GM23338 (cell line): ENCODE results near the gene TMEM51. TPM values are rescaled to one million over a fixed set of nuclear protein-coding genes. Genes with fewer than 3 reads are reported as not detected.
A peak's percentile ranks its signal among the peaks of the same experiment; 100 is the strongest.

Experiments
- ATAC-seq: fragments of 200-7000 bp; cut with Tn5 transposase; 3 replicates; pipeline ENCODE4 v1.9.1; 2020
- DNase-seq: peaks from one replicate; pipeline ENCODE4 v3.0.0-alpha.2; 2015; ENCODE audit warnings: low spot score
- H2AFZ ChIP-seq: fragments of 200-600 bp; sonication (generic); 2 replicates; pipeline ENCODE4 v1.8.0; 2016; ENCODE audit warnings: antibody characterized with exemption, mild to moderate bottlenecking, moderate library complexity
- H3F3A ChIP-seq: fragments of 200-600 bp; sonication (generic); replicated peaks from 2 replicates; pipeline ENCODE4 v1.8.0; 2017; ENCODE audit warnings: antibody characterized with exemption, mixed run types, low read depth
- H3K27ac ChIP-seq: fragments of 200-600 bp; sonication (generic); 2 replicates; pipeline ENCODE4 v1.6.1; 2016; ENCODE audit warnings: low read depth
- H3K27me3 ChIP-seq: fragments of 200-600 bp; sonication (generic); 2 replicates; pipeline ENCODE4 v1.8.0; 2016; ENCODE audit warnings: mild to moderate bottlenecking, mixed run types, moderate library complexity; ENCODE audit not compliant: insufficient read depth
- H3K36me3 ChIP-seq: fragments of 200-600 bp; sonication (generic); 2 replicates; pipeline ENCODE4 v1.8.0; 2016; ENCODE audit warnings: mild to moderate bottlenecking; ENCODE audit not compliant: insufficient read depth
- H3K4me1 ChIP-seq: fragments of 200-600 bp; sonication (generic); 2 replicates; pipeline ENCODE4 v1.8.0; 2016; ENCODE audit warnings: mild to moderate bottlenecking, moderate library complexity; ENCODE audit not compliant: insufficient read depth
- H3K4me2 ChIP-seq: fragments of 200-600 bp; sonication (generic); 2 replicates; pipeline ENCODE4 v1.7.1; 2017; ENCODE audit warnings: mixed run types
- H3K4me3 ChIP-seq: fragments of 200-600 bp; sonication (generic); 2 replicates; pipeline ENCODE4 v1.6.1; 2016; ENCODE audit warnings: mixed run types
- H3K79me2 ChIP-seq: fragments of 200-600 bp; sonication (generic); replicated peaks from 2 replicates; pipeline ENCODE4 v1.8.0; 2017; ENCODE audit warnings: mild to moderate bottlenecking; ENCODE audit not compliant: insufficient read depth
- H3K9me2 ChIP-seq: fragments of 200-600 bp; sonication (generic); 2 replicates; pipeline ENCODE4 v1.8.0; 2017; ENCODE audit not compliant: insufficient read depth
- H4K20me1 ChIP-seq: fragments of 200-600 bp; sonication (generic); replicated peaks from 2 replicates; pipeline ENCODE4 v1.8.0; 2017; ENCODE audit warnings: mild to moderate bottlenecking; ENCODE audit not compliant: insufficient read depth
- H3K27ac Mint-ChIP-seq: 2 replicates; pipeline ENCODE4 v1.8.0; 2020; ENCODE audit warnings: inconsistent platforms, mild to moderate bottlenecking, moderate library complexity, mixed read lengths
- H3K27me3 Mint-ChIP-seq: 3 replicates; pipeline ENCODE4 v1.8.0; 2022; ENCODE audit warnings: low read depth, mild to moderate bottlenecking, moderate library complexity, mixed read lengths, inconsistent platforms; ENCODE audit not compliant: insufficient read depth, poor library complexity
- H3K36me3 Mint-ChIP-seq: 3 replicates; pipeline ENCODE4 v1.8.0; 2021; ENCODE audit warnings: low read depth, mild to moderate bottlenecking, inconsistent platforms, moderate library complexity, mixed read lengths
- H3K4me1 Mint-ChIP-seq: 3 replicates; pipeline ENCODE4 v1.8.0; 2020; ENCODE audit warnings: mild to moderate bottlenecking, inconsistent platforms, mixed read lengths
- H3K4me3 Mint-ChIP-seq: 3 replicates; pipeline ENCODE4 v1.8.0; 2021; ENCODE audit warnings: moderate library complexity, mild to moderate bottlenecking, inconsistent platforms, mixed read lengths
- H3K9me3 Mint-ChIP-seq: 3 replicates; pipeline ENCODE4 v1.8.0; 2020; ENCODE audit warnings: moderate library complexity, mild to moderate bottlenecking, inconsistent platforms, mixed read lengths
- EZH2 ChIP-seq: fragments of 200-600 bp; sonication (generic); IDR thresholded peaks from one replicate; pipeline ENCODE4 v1.8.0; 2017; ENCODE audit warnings: antibody characterized with exemption, mild to moderate bottlenecking, low read depth; ENCODE audit not compliant: unreplicated experiment
- EZH2phosphoT487 ChIP-seq: fragments of 200-600 bp; sonication (generic); IDR thresholded peaks from one replicate; pipeline ENCODE4 v1.8.1; 2018; ENCODE audit warnings: antibody characterized with exemption; ENCODE audit not compliant: unreplicated experiment
- POLR2AphosphoS5 ChIP-seq: IDR thresholded peaks from 2 replicates; pipeline ENCODE4 v1.6.1; 2016; ENCODE audit warnings: antibody characterized with exemption, low read depth
- ZNF114 ChIP-seq: fragments of 250-450 bp; sonication (Bioruptor Pico); IDR thresholded peaks from 2 replicates; pipeline ENCODE4 v1.5.0; 2020; ENCODE audit warnings: mild to moderate bottlenecking, moderate library complexity
- polyA plus RNA-seq: library from polyadenylated mRNA; unstranded; fragments of >200 nt; fragmentation: Nextera tagmentation; extraction: Ambion mirVana; gene quantifications from 2 replicates; pipeline ENCODE4 v1.2.1, GENCODE V29; 2016
- total RNA-seq: library from RNA; depleted of rRNA; stranded (reverse); fragments of >200 nt; shearing (Covaris generic); gene quantifications from 2 replicates; pipeline ENCODE4 v1.2.3, GENCODE V29; 2014
- TF ChIP-seq, protein P1 (sequence below): IDR thresholded peaks from 2 replicates; pipeline ENCODE4 v1.6.1; 2016; ENCODE audit warnings: antibody characterized with exemption
- TF ChIP-seq, protein P2 (sequence below): IDR thresholded peaks from one replicate; pipeline ENCODE4 v1.6.1; 2018; ENCODE audit warnings: antibody characterized with exemption; ENCODE audit not compliant: unreplicated experiment

The TMEM51 gene
- total and polyA plus RNA-seq, 2 experiments from 2014 or later: 4.0 to 5.2 TPM

DNA sequence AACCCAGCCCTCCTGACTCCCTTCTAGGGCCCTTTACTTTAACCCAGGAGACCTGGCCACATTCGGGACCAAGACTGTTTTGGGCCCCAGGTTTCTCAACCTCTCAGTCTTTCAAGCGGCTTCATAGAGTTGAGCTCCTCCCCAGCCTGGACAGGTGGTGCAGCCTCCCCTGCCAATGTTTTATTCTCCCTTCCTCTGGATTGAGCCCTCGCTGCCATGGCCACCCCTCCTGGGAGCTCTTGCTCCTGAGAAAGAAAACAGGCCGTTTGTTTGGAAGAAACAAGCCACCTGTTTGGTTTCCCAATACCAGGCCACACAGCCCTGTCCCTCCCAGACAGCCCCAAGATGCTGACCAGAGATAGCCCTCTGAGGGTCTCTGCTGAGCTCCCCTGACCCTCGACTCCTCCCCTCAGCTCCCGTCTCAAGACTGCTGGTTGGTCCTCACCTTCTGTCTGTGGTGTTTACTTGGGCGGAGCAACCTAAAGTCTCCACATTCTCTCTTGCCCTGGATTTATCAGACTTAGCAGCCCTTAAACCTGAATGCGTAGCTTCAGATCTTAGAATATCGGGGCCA is 3.3 kb downstream of the TMEM51 start (continued):
- TF ChIP-seq ZNF114 (CRISPR knock-in tag) (no peak), POLR2AphosphoS5 (no peak), EZH2phosphoT487 (no peak), EZH2 (no peak)
- TF ChIP-seq, protein P1, sequence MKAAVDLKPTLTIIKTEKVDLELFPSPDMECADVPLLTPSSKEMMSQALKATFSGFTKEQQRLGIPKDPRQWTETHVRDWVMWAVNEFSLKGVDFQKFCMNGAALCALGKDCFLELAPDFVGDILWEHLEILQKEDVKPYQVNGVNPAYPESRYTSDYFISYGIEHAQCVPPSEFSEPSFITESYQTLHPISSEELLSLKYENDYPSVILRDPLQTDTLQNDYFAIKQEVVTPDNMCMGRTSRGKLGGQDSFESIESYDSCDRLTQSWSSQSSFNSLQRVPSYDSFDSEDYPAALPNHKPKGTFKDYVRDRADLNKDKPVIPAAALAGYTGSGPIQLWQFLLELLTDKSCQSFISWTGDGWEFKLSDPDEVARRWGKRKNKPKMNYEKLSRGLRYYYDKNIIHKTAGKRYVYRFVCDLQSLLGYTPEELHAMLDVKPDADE: no peak
- TF ChIP-seq, protein P2, sequence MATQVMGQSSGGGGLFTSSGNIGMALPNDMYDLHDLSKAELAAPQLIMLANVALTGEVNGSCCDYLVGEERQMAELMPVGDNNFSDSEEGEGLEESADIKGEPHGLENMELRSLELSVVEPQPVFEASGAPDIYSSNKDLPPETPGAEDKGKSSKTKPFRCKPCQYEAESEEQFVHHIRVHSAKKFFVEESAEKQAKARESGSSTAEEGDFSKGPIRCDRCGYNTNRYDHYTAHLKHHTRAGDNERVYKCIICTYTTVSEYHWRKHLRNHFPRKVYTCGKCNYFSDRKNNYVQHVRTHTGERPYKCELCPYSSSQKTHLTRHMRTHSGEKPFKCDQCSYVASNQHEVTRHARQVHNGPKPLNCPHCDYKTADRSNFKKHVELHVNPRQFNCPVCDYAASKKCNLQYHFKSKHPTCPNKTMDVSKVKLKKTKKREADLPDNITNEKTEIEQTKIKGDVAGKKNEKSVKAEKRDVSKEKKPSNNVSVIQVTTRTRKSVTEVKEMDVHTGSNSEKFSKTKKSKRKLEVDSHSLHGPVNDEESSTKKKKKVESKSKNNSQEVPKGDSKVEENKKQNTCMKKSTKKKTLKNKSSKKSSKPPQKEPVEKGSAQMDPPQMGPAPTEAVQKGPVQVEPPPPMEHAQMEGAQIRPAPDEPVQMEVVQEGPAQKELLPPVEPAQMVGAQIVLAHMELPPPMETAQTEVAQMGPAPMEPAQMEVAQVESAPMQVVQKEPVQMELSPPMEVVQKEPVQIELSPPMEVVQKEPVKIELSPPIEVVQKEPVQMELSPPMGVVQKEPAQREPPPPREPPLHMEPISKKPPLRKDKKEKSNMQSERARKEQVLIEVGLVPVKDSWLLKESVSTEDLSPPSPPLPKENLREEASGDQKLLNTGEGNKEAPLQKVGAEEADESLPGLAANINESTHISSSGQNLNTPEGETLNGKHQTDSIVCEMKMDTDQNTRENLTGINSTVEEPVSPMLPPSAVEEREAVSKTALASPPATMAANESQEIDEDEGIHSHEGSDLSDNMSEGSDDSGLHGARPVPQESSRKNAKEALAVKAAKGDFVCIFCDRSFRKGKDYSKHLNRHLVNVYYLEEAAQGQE: no peak

DNA sequence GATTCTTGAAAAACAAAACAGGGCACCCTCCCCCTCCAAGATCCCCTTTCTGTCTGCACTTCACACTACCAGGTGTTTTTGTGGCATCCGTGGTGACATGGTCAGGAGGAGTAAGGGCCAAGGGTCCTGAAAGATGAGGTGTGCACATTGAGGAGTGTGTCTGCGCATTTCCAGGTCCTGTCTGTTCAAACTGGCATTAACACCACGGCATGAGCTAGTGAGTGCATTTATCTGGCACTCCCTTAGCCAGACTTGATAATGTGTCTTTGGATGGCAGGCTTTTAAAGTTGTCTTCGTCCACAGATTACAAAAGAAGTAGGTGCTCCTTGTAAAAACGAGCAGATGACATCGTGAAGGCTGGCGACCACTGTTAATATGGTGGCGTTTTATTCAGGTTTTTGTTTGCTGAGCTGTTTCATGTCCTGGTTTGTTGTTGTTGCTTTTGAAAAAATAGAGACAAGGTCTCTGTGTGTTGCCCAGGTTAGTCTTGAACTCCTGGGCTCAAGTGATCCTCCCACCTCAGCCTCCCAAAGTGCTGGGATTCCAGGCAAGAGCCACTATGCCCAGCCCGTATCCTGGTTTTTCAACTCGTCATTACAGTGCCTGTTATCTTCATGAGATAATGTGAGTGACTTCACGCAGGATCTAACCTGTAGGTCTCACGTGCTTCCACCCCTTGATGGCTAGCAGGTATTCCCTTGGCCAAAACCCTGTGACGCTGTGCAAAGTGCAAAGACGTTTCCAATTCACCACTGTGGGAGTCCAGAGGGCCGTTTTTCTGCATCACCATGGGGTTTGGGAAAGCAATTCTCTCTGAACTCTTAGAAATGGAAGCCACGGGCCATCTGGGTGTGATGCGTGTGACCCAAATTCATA is 4.2 kb downstream of the TMEM51 start:
- ATAC-seq (no peak), DNase-seq (peak; percentile 34)
- Mint-ChIP-seq H3K27me3 (peaks cover 30% of the 10 kb centered on the region), H3K9me3 (no peaks in the 10 kb centered on the region), H3K4me1 (peaks cover 52% of the 10 kb centered on the region), H3K27ac (no peak overlapping the region), H3K4me3 (no peak overlapping the region; the same call in 2 of the 3 replicates), H3K36me3 (no peaks in the 10 kb centered on the region)
- Histone ChIP-seq H3K4me2 (peak overlapping the region; percentile 63; the same call in 1 of the 2 replicates), H3K4me3 (no peak overlapping the region), H3K36me3 (no peaks in the 10 kb centered on the region), H3K79me2 (peaks cover 25% of the 10 kb centered on the region), H3K27me3 (peaks cover 11% of the 10 kb centered on the region), H4K20me1 (peaks cover 10% of the 10 kb centered on the region), H3F3A (no peaks in the 10 kb centered on the region), H3K27ac (no peak overlapping the region), H3K4me1 (peaks cover 8% of the 10 kb centered on the region; the same call in 1 of the 2 replicates), H2AFZ (no peak overlapping the region), H3K9me2 (no peaks in the 10 kb centered on the region)
- TF ChIP-seq, protein P2: no peak
